Transverse colon (tissue), 4 donors: ENCODE measurements around the gene IFT88.

Source experiments
- CTCF ChIP-seq, 5 experiments: fragments of 200-600 bp in 3 of 5; fragments of 450-650 bp in 2 of 5; sonication (generic) in 3 of 5; IDR thresholded peaks; 1 replicate in 2 of 5; 2 replicates in 3 of 5; pipeline ENCODE4 v1.5.1; 2016 to 2017; ENCODE audit warnings: antibody characterized with exemption in 5 of 5, inconsistent platforms in 3 of 5, mild to moderate bottlenecking in 2 of 5, moderate library complexity in 1 of 5
- POLR2A ChIP-seq: fragments of 450-650 bp; IDR thresholded peaks from one replicate; pipeline ENCODE4 v1.6.1; 2016; ENCODE audit warnings: antibody characterized with exemption, mild to moderate bottlenecking, moderate library complexity
- POLR2AphosphoS5 ChIP-seq, 3 donors: sonication (generic); formaldehyde crosslinking; IDR thresholded peaks; one replicate each; pipeline ENCODE4 v1.6.1; 2016; ENCODE audit warnings: antibody characterized with exemption in 3 of 3

GRCh38 chr13:20536992-20537391 lies 30.0 kb upstream of the IFT88 start:
- TF ChIP-seq POLR2A = no peak
- TF ChIP-seq CTCF (IDR thresholded peaks at IDR 0.05) = no peak
- TF ChIP-seq POLR2AphosphoS5 (IDR thresholded peaks at IDR 0.05) = no peak
